T1000 (cell line): ENCODE measurements around the gene BICDL1.

Experiments
- DNase-seq: peaks from one replicate; lab custom pipeline; 2025; ENCODE audit warnings: mixed read lengths; lab: John Stamatoyannopoulos, UW

The BICDL1 gene

GRCh38 chr12:120055231-120056000, 66.4 kb downstream of the BICDL1 start:
- DNase-seq, result no peak

GRCh38 chr12:120056739-120057138, 67.7 kb downstream of the BICDL1 start:
- DNase-seq, result no peak

GRCh38 chr12:120060196-120060595, 71.2 kb downstream of the BICDL1 start:
- no peak for DNase-seq

- no peak for DNase-seq
Measured at GRCh38 chr12:120060717-120061116, 71.7 kb downstream of the BICDL1 start.

- no peak for DNase-seq
Measured at GRCh38 chr12:120061575-120062214, 72.7 kb downstream of the BICDL1 start.

- DNase-seq, result no peak
Measured at GRCh38 chr12:120062976-120063579, 74.0 kb downstream of the BICDL1 start.

GRCh38 chr12:120064054-120064940, 75.3 kb downstream of the BICDL1 start:
- no peak for DNase-seq

GRCh38 chr12:120065472-120065871, 76.4 kb downstream of the BICDL1 start:
- DNase-seq, result no peak

GRCh38 chr12:120066341-120066740, 77.3 kb downstream of the BICDL1 start:
- no peak for DNase-seq

- DNase-seq, result no peak
Measured at GRCh38 chr12:120067084-120067869, 78.2 kb downstream of the BICDL1 start.

GRCh38 chr12:120067901-120068300, 78.9 kb downstream of the BICDL1 start:
- DNase-seq, result no peak

- DNase-seq, result no peak
Measured at GRCh38 chr12:120069278-120069677, 80.2 kb downstream of the BICDL1 start.

- DNase-seq, result no peak
Measured at GRCh38 chr12:120071493-120072020, 82.5 kb downstream of the BICDL1 start.

GRCh38 chr12:120072472-120073249, 83.6 kb downstream of the BICDL1 start:
- no peak for DNase-seq

- no peak for DNase-seq
Measured at GRCh38 chr12:120075034-120075616, 86.1 kb downstream of the BICDL1 start.

- DNase-seq, result no peak
Measured at GRCh38 chr12:120076651-120077050, 87.6 kb downstream of the BICDL1 start.

GRCh38 chr12:120077260-120077659, 88.2 kb downstream of the BICDL1 start:
- no peak for DNase-seq

GRCh38 chr12:120078868-120079267, 89.8 kb downstream of the BICDL1 start:
- DNase-seq, result no peak

GRCh38 chr12:120079411-120080400, 90.7 kb downstream of the BICDL1 start:
- DNase-seq, result no peak
